ENCODE results near the gene CTTNBP2. TPM values are rescaled to one million over a fixed set of nuclear protein-coding genes. Genes with fewer than 3 reads are reported as not detected.

CTTNBP2 gene
- total RNA-seq, 4 donors from 2014 or later = 3.1 to 31.4 (median 4.8) TPM

DNA sequence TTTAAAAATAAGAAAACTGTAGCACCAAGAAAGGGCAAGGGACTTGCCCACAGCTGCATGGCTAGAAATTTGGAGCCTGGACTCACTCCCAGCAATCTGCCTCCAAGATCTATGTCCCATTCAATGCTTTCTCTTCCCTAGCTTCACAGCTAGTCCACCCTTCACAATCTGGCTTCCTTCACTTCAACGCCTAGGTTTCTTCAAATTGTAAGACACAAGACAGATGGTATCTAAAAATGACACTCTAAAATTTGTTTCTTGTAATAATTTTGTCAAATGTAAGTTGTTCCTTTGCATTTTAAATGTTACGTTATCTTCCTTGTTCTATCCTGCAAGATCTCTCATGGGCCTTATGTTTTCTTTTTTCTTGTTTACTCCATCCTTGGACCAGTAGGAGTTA, 48.6 kb downstream of the CTTNBP2 start:
- Histone ChIP-seq H3K4me3 (no peak overlapping the region), H3K36me3 (no peaks in the 10 kb centered on the region), H3K27ac (no peak overlapping the region), H3K27me3 (no peaks in the 10 kb centered on the region), H3K9me3 (no peaks in the 10 kb centered on the region), H3K4me1 (peaks cover 0 to 15% (median 0%) of the 10 kb centered on the region in 4 donors)
- no peak for DNase-seq
- no peak for TF ChIP-seq POLR2A (IDR thresholded peaks at IDR 0.05)
- TF ChIP-seq, protein P1, sequence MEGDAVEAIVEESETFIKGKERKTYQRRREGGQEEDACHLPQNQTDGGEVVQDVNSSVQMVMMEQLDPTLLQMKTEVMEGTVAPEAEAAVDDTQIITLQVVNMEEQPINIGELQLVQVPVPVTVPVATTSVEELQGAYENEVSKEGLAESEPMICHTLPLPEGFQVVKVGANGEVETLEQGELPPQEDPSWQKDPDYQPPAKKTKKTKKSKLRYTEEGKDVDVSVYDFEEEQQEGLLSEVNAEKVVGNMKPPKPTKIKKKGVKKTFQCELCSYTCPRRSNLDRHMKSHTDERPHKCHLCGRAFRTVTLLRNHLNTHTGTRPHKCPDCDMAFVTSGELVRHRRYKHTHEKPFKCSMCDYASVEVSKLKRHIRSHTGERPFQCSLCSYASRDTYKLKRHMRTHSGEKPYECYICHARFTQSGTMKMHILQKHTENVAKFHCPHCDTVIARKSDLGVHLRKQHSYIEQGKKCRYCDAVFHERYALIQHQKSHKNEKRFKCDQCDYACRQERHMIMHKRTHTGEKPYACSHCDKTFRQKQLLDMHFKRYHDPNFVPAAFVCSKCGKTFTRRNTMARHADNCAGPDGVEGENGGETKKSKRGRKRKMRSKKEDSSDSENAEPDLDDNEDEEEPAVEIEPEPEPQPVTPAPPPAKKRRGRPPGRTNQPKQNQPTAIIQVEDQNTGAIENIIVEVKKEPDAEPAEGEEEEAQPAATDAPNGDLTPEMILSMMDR (IDR thresholded peaks at IDR 0.05) = no peak

DNA sequence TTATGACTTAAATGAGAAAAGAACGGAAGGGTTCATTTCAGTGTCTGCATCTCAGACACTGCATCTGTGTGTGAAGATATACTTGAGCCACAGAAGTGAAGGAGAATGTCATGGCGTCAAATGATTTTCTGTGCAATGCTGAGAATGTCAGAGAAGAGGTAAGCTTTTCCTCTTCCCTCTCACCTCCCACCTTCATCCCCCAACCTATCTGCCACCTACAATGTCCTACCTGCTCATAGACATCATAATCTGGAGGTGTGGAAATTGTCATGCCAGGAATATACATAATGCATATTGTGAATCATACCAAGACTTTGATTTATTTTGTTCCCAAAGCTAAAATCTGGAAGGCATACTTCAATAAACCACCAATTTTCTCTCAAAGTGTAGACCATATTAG, 53.7 kb downstream of the CTTNBP2 start:
- Histone ChIP-seq H3K4me3 (no peak overlapping the region), H3K27ac (no peak overlapping the region), H3K4me1 (no peaks in the 10 kb centered on the region), H3K36me3 (no peaks in the 10 kb centered on the region), H3K27me3 (no peaks in the 10 kb centered on the region), H3K9me3 (no peaks in the 10 kb centered on the region)
- DNase-seq = no peak
- no peak for TF ChIP-seq POLR2A (IDR thresholded peaks at IDR 0.05)
- TF ChIP-seq, protein P1 (IDR thresholded peaks at IDR 0.05) = no peak

DNA sequence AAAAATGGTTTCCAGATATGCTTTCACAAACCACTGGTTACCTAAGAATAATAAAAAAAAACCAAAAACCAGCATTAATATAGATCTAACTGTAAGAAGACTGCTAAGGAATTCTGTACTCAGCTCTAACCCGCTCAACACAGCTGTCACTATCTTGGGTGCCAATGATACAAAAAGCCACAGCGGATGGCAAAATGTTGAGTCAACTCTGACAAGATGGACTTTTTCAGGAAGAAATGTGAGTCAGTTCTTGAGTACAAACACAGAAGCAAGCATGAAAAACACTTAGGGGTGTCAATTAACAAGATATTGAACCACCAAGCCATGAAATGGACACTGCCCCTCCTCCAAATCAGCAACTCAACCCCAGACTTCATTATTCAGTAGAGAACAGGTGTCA, 55.0 kb downstream of the CTTNBP2 start:
- Histone ChIP-seq H3K36me3 (no peaks in the 10 kb centered on the region), H3K27me3 (no peaks in the 10 kb centered on the region), H3K27ac (no peak overlapping the region), H3K4me1 (no peaks in the 10 kb centered on the region), H3K9me3 (no peaks in the 10 kb centered on the region), H3K4me3 (no peak overlapping the region)
- DNase-seq = no peak
- TF ChIP-seq, protein P1 (IDR thresholded peaks at IDR 0.05) = no peak
- no peak for TF ChIP-seq POLR2A (IDR thresholded peaks at IDR 0.05)

DNA sequence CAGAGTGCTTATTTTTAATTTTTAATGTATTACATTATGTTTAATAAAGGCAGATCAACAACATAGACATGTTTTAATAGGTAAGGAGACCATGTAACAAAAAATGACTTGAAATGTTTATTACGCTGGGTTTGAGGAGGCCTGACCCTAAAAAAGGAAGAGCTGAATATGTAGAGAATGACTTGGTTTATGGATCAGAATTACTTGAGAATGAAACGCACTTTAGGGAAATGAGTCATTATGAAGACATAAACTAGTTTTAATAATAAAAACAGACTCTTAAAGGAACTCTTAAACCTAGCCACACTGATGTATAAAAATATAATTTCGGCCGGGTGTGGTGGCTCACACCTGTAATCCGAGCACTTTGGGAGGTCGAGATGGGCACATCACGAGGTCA, 56.5 kb downstream of the CTTNBP2 start:
- no peak for DNase-seq
- TF ChIP-seq, protein P1 (IDR thresholded peaks at IDR 0.05) = no peak
- no peak for TF ChIP-seq POLR2A (IDR thresholded peaks at IDR 0.05)
- no peaks in the 10 kb centered on the region for H3K27me3 ChIP-seq

DNA sequence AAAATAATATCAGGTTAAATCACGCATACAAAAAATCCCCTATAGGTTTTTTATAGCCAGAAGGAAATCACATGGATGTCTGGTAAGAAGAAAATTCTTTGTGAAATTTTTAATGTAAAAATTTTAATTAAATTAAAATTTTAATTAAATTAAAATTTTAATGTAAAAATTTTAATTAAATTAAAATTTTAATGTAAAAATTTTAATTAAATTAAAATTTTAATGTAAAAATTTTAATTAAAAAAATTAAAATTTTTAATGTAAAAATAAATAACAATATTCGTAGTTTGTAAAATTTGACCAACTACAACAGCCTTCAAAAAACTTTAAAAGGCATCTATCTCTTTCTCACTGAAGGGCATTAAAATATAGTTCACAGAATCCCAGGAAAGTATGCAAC, 61.5 kb downstream of the CTTNBP2 start:
- no peaks in the 10 kb centered on the region for H3K27me3 ChIP-seq
- TF ChIP-seq POLR2A (IDR thresholded peaks at IDR 0.05) = no peak
- TF ChIP-seq, protein P1 (IDR thresholded peaks at IDR 0.05) = no peak
- no peak for DNase-seq
- no peaks in the 10 kb centered on the region for H3K36me3 ChIP-seq
- H3K9me3 ChIP-seq = no peaks in the 10 kb centered on the region
- no peaks in the 10 kb centered on the region for H3K4me1 ChIP-seq
- no peak overlapping the region for H3K4me3 ChIP-seq
- H3K27ac ChIP-seq = no peak overlapping the region

More for the DNA sequence above, 56.5 kb downstream of the CTTNBP2 start:
- H3K4me3 ChIP-seq = no peak overlapping the region
- H3K4me1 ChIP-seq = no peaks in the 10 kb centered on the region
- H3K9me3 ChIP-seq = no peaks in the 10 kb centered on the region
- H3K27ac ChIP-seq = no peak overlapping the region
- H3K36me3 ChIP-seq = no peaks in the 10 kb centered on the region
